Small intestine (tissue), 7 donors: Measurements from ENCODE around the gene MFAP4. TPM values are rescaled to one million over a fixed set of nuclear protein-coding genes. Genes with fewer than 3 reads are reported as not detected.

Experiments used
- DNase-seq, 2 donors: peaks; one replicate each; pipeline versions ENCODE4 v3.0.0 to v3.0.0-alpha.2; 2013
- FAIRE-seq: peaks from 2 replicates; lab custom pipeline; 2012; peaks lifted over from hg19 to GRCh38; lab: Jason Lieb, UNC
- H3K27ac ChIP-seq, 3 donors: one replicate each; pipeline ENCODE4 v1.5.1; 2013; ENCODE audit warnings: low read length in 2 of 3, mild to moderate bottlenecking in 2 of 3, control low read depth in 1 of 3, inconsistent platforms in 1 of 3, low read depth in 1 of 3, moderate library complexity in 1 of 3
- H3K27me3 ChIP-seq, 3 donors: one replicate each; pipeline ENCODE4 v1.6.1; 2013; ENCODE audit warnings: low read length in 3 of 3, inconsistent platforms in 1 of 3; ENCODE audit not compliant: control insufficient read depth in 3 of 3, insufficient read depth in 3 of 3
- H3K36me3 ChIP-seq, 3 donors: one replicate each; pipeline ENCODE4 v1.6.1; 2013; ENCODE audit warnings: low read length in 3 of 3, inconsistent platforms in 1 of 3, low read depth in 1 of 3, mild to moderate bottlenecking in 1 of 3, moderate library complexity in 1 of 3; ENCODE audit not compliant: control insufficient read depth in 3 of 3, insufficient read depth in 2 of 3
- H3K4me1 ChIP-seq, 3 donors: one replicate each; pipeline ENCODE4 v1.6.1; 2013; ENCODE audit warnings: low read length in 2 of 3, inconsistent platforms in 1 of 3, low read depth in 1 of 3, mild to moderate bottlenecking in 1 of 3, moderate library complexity in 1 of 3; ENCODE audit not compliant: control insufficient read depth in 3 of 3, insufficient read depth in 2 of 3
- H3K4me3 ChIP-seq, 3 donors: one replicate each; pipeline ENCODE4 v1.5.1; 2013; ENCODE audit warnings: low read length in 3 of 3, control low read depth in 1 of 3, inconsistent platforms in 1 of 3, low read depth in 1 of 3, mild to moderate bottlenecking in 1 of 3, moderate library complexity in 1 of 3
- H3K9me3 ChIP-seq, 2 donors: one replicate each; pipeline ENCODE4 v1.6.1; 2013; ENCODE audit warnings: low read depth in 1 of 2, low read length in 1 of 2; ENCODE audit not compliant: control insufficient read depth in 2 of 2, insufficient read depth in 1 of 2
- WGBS, 3 donors: extraction: QIAGEN DNeasy Blood & Tissue Kit; methylation state at CpG; one replicate each; pipeline ENCODE4 v1.1.7; 2013; 5-methylcytosine and 5-hydroxymethylcytosine counted together
- polyA plus RNA-seq, 4 donors: library from polyadenylated mRNA; stranded (reverse) in 3 of 4; unstranded in 1 of 4; fragments of 200-250 nt in 3 of 4; fragments of 120-200 nt in 1 of 4; gene quantifications; one replicate each; pipeline versions ENCODE4 v1.2.1 to v1.2.3, GENCODE V29; 2013
- donor health status: healthy with polysubstance abuse.
- donor health status: control.
- donor health status: control.
- donor health status: Bipolar disorder and iron deficiency.
- donor health status: healthy.

MFAP4 gene
- polyA plus RNA-seq, 4 donors = 2.2 to 108 (median 35.4) TPM

DNA sequence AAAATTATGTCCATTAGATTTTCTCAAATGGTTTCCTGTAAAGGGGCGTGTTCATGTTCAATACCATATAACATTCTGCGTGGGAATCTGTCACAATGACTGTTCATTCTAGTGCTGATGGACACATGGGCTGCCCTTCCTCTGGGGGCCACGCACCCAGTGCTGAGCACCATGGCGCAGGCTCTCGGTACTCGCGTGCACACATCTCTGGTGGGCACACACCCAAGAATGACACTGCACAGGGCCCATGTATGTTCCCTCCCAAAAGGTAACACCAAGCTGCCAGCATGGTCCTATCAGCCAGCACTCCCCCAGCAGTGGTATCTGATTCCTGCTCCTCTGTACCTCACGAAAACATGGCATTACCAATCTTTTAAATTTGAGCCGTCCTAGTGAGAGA, 38.2 kb downstream of the MFAP4 start:
- Histone ChIP-seq H3K4me1 (peaks cover 0 to 46% (median 0%) of the 10 kb centered on the region in 3 donors), H3K4me3 (no peak overlapping the region), H3K36me3 (peaks cover 0 to 30% (median 0%) of the 10 kb centered on the region in 3 donors), H3K27me3 (no peaks in the 10 kb centered on the region), H3K9me3 (peaks cover 0 to 5% of the 10 kb centered on the region in 2 donors), H3K27ac (no peak overlapping the region)
- FAIRE-seq (no peak), DNase-seq (no peak)
- 93 to 95% (median 94%) methylated on average over 9 of the region's 9 CpGs for WGBS, 3 donors

DNA sequence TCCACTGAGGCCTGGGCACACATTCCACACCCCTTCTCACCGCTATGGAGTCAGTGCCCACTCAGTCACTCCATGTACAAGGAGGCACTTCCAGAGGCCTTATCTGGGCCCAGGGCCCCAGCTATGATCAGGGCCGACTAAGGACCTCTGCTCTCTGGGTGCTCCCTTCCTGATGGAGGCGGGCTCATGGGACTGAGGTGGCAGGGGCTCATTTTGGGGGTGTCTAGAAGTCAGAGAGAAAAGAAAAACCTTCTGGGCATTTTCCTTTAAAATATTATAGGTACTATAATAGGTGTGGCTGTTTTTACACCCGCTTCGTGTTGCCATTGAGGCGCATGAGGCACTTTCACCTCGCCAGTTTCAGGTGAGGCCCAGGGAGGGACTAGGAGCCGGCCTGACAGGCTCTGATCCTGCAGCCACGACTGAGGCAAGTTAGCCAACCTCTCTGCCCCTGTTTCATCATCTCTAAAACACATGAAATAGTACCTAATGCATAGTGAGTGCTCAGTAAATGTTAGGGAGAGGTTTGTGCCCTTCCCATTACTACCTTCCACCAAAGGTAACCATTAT, 38.8 kb downstream of the MFAP4 start:
- peak overlapping the region in 1 of 3 donors; percentile 76 for H3K27ac ChIP-seq
- DNase-seq = peak in 1 of 2 donors; percentile 76

DNA sequence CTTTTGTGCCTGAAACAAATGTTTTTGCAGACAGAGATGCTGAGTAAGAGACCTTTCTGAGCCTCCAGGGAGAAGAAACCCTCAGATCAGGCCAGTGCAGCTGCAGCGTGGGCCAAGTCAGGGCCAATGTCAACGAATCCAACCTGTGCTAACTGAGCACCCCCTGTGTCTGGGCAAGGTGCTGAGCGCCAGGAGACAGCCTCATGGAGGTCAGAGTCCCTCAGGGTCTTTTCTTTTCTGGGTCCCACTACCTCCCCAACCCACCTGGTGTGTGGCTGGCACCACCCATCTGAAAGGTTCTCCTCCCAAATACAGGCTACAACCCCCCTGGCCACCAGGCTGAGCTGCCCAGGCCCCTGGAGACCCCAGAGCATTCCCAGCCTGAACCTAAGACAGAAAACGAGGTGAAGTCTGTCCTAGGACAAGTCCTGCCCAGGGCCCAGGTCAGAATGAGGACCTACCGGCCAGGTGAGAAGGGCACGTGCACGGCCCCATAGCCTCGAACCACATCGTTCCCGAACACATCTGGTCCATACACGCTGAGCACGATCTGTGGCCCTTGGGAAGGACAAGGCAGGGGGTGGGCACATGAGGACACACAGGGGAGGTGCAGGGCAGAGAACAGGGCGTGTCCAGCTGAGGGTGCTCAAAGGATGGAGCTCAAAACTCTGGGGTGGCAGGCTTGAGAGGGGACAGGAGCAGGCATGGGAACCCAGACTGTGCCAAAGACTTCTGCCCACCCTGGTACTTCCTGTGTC, 39.5 kb downstream of the MFAP4 start:
- peak overlapping the region in 1 of 3 donors; percentile 76 for H3K27ac ChIP-seq
- FAIRE-seq (no peak), DNase-seq (peak in 1 of 2 donors; percentile 24)
- H3K9me3 ChIP-seq = peaks cover 0 to 5% of the 10 kb centered on the region in 2 donors
- H3K4me3 ChIP-seq = no peak overlapping the region
- H3K36me3 ChIP-seq = peaks cover 0 to 41% (median 0%) of the 10 kb centered on the region in 3 donors
- H3K27me3 ChIP-seq = no peaks in the 10 kb centered on the region
- peaks cover 0 to 50% (median 0%) of the 10 kb centered on the region in 3 donors for H3K4me1 ChIP-seq
- 78 to 88% (median 81%) methylated on average over 13 of the region's 13 CpGs for WGBS, 3 donors

More for the DNA sequence above, 38.8 kb downstream of the MFAP4 start:
- no peak for FAIRE-seq
- H3K36me3 ChIP-seq = peaks cover 0 to 37% (median 0%) of the 10 kb centered on the region in 3 donors
- WGBS, 3 donors = 47 to 71% (median 65%) methylated on average over 9 of the region's 9 CpGs
- no peak overlapping the region for H3K4me3 ChIP-seq
- peaks cover 0 to 5% of the 10 kb centered on the region in 2 donors for H3K9me3 ChIP-seq
- H3K27me3 ChIP-seq = no peaks in the 10 kb centered on the region
- H3K4me1 ChIP-seq = peaks cover 0 to 48% (median 0%) of the 10 kb centered on the region in 3 donors

DNA sequence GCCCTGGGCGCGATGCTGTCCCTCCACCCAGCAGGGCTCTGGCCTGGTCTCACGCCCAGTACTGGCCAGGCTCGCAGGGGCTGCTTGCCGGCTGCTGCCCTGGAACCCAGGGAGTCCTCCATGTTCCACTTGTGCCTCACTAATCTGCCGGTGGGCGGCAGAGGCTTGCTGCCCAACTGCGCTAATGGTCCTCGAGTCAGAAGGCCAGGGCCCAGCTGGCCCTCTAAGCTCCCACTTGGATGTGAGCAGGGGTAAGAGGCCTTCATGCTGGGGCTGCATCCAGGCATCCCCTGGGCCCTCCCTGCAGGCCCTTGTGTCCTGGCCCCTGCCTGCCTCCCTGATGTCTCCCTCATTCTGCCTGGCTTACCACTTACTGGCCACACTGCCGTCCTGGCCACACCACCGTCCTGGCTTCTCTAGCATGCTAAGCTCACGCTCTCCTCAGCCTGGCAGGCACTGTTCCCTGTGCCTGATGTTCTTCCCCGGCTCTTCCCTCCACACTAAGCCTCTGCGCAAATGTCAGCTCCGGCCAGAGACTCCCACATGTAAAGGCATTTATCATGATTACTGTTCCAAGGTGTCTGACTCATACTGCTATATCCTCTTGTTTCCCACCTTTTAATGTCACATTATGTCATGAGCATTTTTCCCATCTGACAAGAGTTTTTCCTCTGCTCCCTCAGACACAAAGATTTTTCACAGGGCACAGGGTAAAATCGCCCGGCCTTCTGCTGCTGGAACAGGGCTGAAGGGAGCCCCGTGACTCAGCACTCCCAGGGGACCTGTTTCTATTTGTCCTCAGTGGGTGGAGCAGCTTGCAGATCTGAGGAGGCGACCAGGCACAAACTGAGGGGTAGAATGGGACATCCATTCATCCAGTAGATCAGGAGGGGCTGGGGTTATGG, 40.4 kb downstream of the MFAP4 start:
- peaks cover 0 to 47% (median 0%) of the 10 kb centered on the region in 3 donors for H3K36me3 ChIP-seq
- no peak overlapping the region for H3K4me3 ChIP-seq
- peaks cover 0 to 5% of the 10 kb centered on the region in 2 donors for H3K9me3 ChIP-seq
- 68 to 86% (median 81%) methylated on average over 19 of the region's 19 CpGs for WGBS, 3 donors
- DNase-seq (peak in 1 of 2 donors; percentile 71), FAIRE-seq (no peak)
- H3K27ac ChIP-seq = peak overlapping the region in 2 of 3 donors; percentile 15 to 76
- H3K4me1 ChIP-seq = peaks cover 0 to 59% (median 0%) of the 10 kb centered on the region in 3 donors
- no peaks in the 10 kb centered on the region for H3K27me3 ChIP-seq

- Histone ChIP-seq H3K4me1 (peaks cover 0 to 66% (median 0%) of the 10 kb centered on the region in 3 donors), H3K4me3 (no peak overlapping the region), H3K27me3 (no peaks in the 10 kb centered on the region), H3K9me3 (peaks cover 0 to 5% of the 10 kb centered on the region in 2 donors), H3K27ac (peak overlapping the region in 2 of 3 donors; percentile 15 to 76), H3K36me3 (peaks cover 0 to 52% (median 0%) of the 10 kb centered on the region in 3 donors)
- 74 to 80% (median 77%) methylated on average over 13 of the region's 13 CpGs for WGBS, 3 donors
- DNase-seq (peak in 1 of 2 donors; percentile 46), FAIRE-seq (no peak)
Measured at GRCh38 chr17:19345486-19346350, 41.3 kb downstream of the MFAP4 start.

- peaks cover 0 to 52% (median 0%) of the 10 kb centered on the region in 3 donors for H3K36me3 ChIP-seq
- no peak for FAIRE-seq
- H3K4me1 ChIP-seq = peaks cover 0 to 66% (median 0%) of the 10 kb centered on the region in 3 donors
- no peak overlapping the region for H3K4me3 ChIP-seq
- peaks cover 0 to 5% of the 10 kb centered on the region in 2 donors for H3K9me3 ChIP-seq
- DNase-seq = no peak
- WGBS, 3 donors = 85 to 89% (median 88%) methylated on average over 7 of the region's 7 CpGs
- H3K27me3 ChIP-seq = no peaks in the 10 kb centered on the region
- H3K27ac ChIP-seq = no peak overlapping the region
Measured at GRCh38 chr17:19345067-19345460, 41.9 kb downstream of the MFAP4 start.

GRCh38 chr17:19344311-19345066, 42.5 kb downstream of the MFAP4 start:
- H3K27me3 ChIP-seq = no peaks in the 10 kb centered on the region
- FAIRE-seq (no peak), DNase-seq (no peak)
- H3K36me3 ChIP-seq = peaks cover 0 to 53% (median 0%) of the 10 kb centered on the region in 3 donors
- no peak overlapping the region for H3K4me3 ChIP-seq
- WGBS, 3 donors = 68 to 83% (median 74%) methylated on average over 36 to 40 of the region's 40 CpGs
- peaks cover 0 to 67% (median 0%) of the 10 kb centered on the region in 3 donors for H3K4me1 ChIP-seq
- H3K27ac ChIP-seq = no peak overlapping the region
- H3K9me3 ChIP-seq = peaks cover 0 to 5% of the 10 kb centered on the region in 2 donors
